ENCODE measurements around the gene WDFY4.
A peak's percentile ranks its signal among the peaks of the same experiment; 100 is the strongest.

Gene WDFY4

GRCh38 chr10:48820231-48820630 is 135.6 kb downstream of the WDFY4 start:
- DNase-seq: no peak

- DNase-seq: no peak
These were observed 136.0 kb downstream of the WDFY4 start for GRCh38 chr10:48820699-48821098.

- no peak for DNase-seq
These were observed 136.4 kb downstream of the WDFY4 start for GRCh38 chr10:48821111-48821510.

- DNase-seq: no peak
These were observed 137.0 kb downstream of the WDFY4 start for GRCh38 chr10:48821692-48822091.

- no peak for DNase-seq
These were observed 149.0 kb downstream of the WDFY4 start for GRCh38 chr10:48833674-48834073.

- DNase-seq: no peak
These were observed 149.7 kb downstream of the WDFY4 start for GRCh38 chr10:48834189-48834965.

GRCh38 chr10:48835781-48836180 is 151.1 kb downstream of the WDFY4 start:
- DNase-seq: no peak

GRCh38 chr10:48836605-48837004 is 151.9 kb downstream of the WDFY4 start:
- no peak for DNase-seq

- DNase-seq: peak; percentile 34
These were observed 154.2 kb downstream of the WDFY4 start for GRCh38 chr10:48838834-48839233.

- DNase-seq: no peak
These were observed 155.4 kb downstream of the WDFY4 start for GRCh38 chr10:48839809-48840679.

- no peak for DNase-seq
These were observed 157.6 kb downstream of the WDFY4 start for GRCh38 chr10:48842231-48842630.

- no peak for DNase-seq
These were observed 158.5 kb downstream of the WDFY4 start for GRCh38 chr10:48843198-48843597.

GRCh38 chr10:48844616-48845015 is 159.9 kb downstream of the WDFY4 start:
- no peak for DNase-seq

- no peak for DNase-seq
These were observed 160.8 kb downstream of the WDFY4 start for GRCh38 chr10:48845512-48845911.

- DNase-seq: no peak
These were observed 163.0 kb downstream of the WDFY4 start for GRCh38 chr10:48847691-48848090.

- DNase-seq: no peak
These were observed 172.2 kb downstream of the WDFY4 start for GRCh38 chr10:48856855-48857254.

GRCh38 chr10:48872234-48872633 is 187.6 kb downstream of the WDFY4 start:
- no peak for DNase-seq

- DNase-seq: no peak
These were observed 193.4 kb downstream of the WDFY4 start for GRCh38 chr10:48878091-48878490.

GRCh38 chr10:48879451-48879850 is 194.8 kb downstream of the WDFY4 start:
- no peak for DNase-seq

- DNase-seq: peak; percentile 20
These were observed 195.5 kb downstream of the WDFY4 start for GRCh38 chr10:48880016-48880705.

- no peak for DNase-seq
These were observed 197.3 kb downstream of the WDFY4 start for GRCh38 chr10:48881937-48882336.

GRCh38 chr10:48882881-48883280 is 198.2 kb downstream of the WDFY4 start:
- DNase-seq: no peak

- DNase-seq: no peak
These were observed 199.0 kb downstream of the WDFY4 start for GRCh38 chr10:48883701-48884100.
